WTC11 (cell line): ENCODE results near the gene IDUA.

Experiments used
- CTCF ChIP-seq: fragments of 200-600 bp; IDR thresholded peaks from 2 replicates; pipeline ENCODE4 v1.8.0; 2022; ENCODE audit warnings: antibody characterized with exemption
- ESRRA ChIP-seq: sonication (generic); formaldehyde crosslinking; IDR thresholded peaks from 2 replicates; pipeline ENCODE4 v1.8.1; 2022; ENCODE audit warnings: mild to moderate bottlenecking, missing genetic modification reagents, borderline replicate concordance
- JUN ChIP-seq: sonication (generic); formaldehyde crosslinking; IDR thresholded peaks from 2 replicates; pipeline ENCODE4 v1.8.0; 2023; ENCODE audit warnings: mild to moderate bottlenecking, missing genetic modification reagents
- MAX ChIP-seq: sonication (generic); formaldehyde crosslinking; IDR thresholded peaks from 2 replicates; pipeline ENCODE4 v1.8.0; 2022; ENCODE audit warnings: mild to moderate bottlenecking, missing genetic modification reagents
- TP53 ChIP-seq: sonication (generic); formaldehyde crosslinking; IDR thresholded peaks from 2 replicates; pipeline ENCODE4 v1.8.1; 2023; ENCODE audit warnings: mild to moderate bottlenecking, missing genetic modification reagents
- TF ChIP-seq, protein P1 (sequence below): sonication (generic); formaldehyde crosslinking; IDR thresholded peaks from 2 replicates; pipeline ENCODE4 v1.8.1; 2022; ENCODE audit warnings: low read depth, mild to moderate bottlenecking, moderate library complexity, missing genetic modification reagents, borderline replicate concordance
- TF ChIP-seq, protein P2 (sequence below): sonication (generic); formaldehyde crosslinking; IDR thresholded peaks from 2 replicates; pipeline ENCODE4 v1.8.1; 2022; ENCODE audit warnings: low read depth, missing genetic modification reagents, borderline replicate concordance

DNA sequence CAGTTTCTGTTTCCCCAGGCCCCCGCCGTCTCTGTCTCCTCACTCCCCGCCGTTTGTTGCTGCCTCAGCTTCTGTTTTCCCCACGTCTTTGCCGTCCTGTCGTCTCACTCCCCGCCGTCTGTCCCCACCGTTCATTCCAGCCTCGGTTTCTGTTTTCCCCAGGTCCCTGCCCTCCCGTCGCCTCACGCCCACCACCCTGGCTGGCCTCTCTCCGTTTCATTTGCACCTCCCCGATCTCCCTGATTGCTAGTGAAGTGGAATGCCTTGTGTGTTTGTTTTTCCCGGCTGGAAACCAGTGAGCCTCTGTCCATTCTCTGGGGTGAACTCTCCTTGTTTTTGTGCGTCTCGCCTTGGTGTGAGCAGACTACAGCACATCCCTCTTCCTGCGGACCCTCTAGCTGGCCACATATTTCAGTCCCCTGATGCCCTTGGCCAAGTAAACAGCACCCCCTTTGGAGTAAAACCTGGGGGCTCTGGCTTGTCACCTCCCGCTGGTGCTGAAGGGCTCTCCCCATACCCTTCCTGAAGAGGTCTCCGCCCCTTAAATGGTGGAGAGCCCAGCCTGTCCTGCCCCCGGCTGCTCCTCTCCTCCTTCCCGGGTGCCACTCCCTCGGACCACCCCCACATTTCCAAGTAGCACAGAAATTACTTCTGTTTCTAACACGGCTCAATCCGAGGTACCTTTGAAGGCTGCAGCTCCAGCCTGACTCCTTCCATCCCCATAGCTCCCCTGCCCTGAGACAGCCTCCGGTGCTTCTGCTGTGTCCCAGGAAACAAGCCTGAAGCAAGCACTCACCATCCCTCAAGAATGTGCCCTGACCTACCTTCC lies 41.4 kb upstream of the IDUA start:
- no peak for TF ChIP-seq JUN
- TF ChIP-seq, protein P1, sequence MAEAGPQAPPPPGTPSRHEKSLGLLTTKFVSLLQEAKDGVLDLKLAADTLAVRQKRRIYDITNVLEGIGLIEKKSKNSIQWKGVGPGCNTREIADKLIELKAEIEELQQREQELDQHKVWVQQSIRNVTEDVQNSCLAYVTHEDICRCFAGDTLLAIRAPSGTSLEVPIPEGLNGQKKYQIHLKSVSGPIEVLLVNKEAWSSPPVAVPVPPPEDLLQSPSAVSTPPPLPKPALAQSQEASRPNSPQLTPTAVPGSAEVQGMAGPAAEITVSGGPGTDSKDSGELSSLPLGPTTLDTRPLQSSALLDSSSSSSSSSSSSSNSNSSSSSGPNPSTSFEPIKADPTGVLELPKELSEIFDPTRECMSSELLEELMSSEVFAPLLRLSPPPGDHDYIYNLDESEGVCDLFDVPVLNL (CRISPR knock-in tag) = no peak
- TF ChIP-seq TP53 (CRISPR knock-in tag) = no peak
- no peak for TF ChIP-seq CTCF
- TF ChIP-seq, protein P2, sequence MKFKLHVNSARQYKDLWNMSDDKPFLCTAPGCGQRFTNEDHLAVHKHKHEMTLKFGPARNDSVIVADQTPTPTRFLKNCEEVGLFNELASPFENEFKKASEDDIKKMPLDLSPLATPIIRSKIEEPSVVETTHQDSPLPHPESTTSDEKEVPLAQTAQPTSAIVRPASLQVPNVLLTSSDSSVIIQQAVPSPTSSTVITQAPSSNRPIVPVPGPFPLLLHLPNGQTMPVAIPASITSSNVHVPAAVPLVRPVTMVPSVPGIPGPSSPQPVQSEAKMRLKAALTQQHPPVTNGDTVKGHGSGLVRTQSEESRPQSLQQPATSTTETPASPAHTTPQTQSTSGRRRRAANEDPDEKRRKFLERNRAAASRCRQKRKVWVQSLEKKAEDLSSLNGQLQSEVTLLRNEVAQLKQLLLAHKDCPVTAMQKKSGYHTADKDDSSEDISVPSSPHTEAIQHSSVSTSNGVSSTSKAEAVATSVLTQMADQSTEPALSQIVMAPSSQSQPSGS (CRISPR knock-in tag) = no peak
- TF ChIP-seq MAX (CRISPR knock-in tag) = no peak
- no peak for TF ChIP-seq ESRRA (CRISPR knock-in tag)
